Astrocyte (in vitro differentiated cells and primary cell): Measurements from ENCODE around the gene CILP2. TPM values are rescaled to one million over a fixed set of nuclear protein-coding genes. Genes with fewer than 3 reads are reported as not detected.

Experiments
- DNase-seq: peaks from one replicate; pipeline ENCODE4 v3.0.0-alpha.2; 2010; ENCODE audit warnings: low read depth
- FAIRE-seq: peaks from 2 replicates; lab custom pipeline; 2011; peaks lifted over from hg19 to GRCh38; lab: Jason Lieb, UNC
- H2AFZ ChIP-seq: 2 replicates; pipeline ENCODE4 v1.6.0; 2012; ENCODE audit warnings: low read depth, low read length, inconsistent platforms
- H3K27ac ChIP-seq: 2 replicates; pipeline ENCODE4 v1.5.1; 2011; ENCODE audit warnings: low read depth, low read length, inconsistent platforms
- H3K27me3 ChIP-seq: 2 replicates; pipeline ENCODE4 v1.6.0; 2011; ENCODE audit warnings: low read length, inconsistent platforms; ENCODE audit not compliant: insufficient read depth
- H3K36me3 ChIP-seq: 2 replicates; pipeline ENCODE4 v1.5.1; 2011; ENCODE audit warnings: low read length, inconsistent platforms; ENCODE audit not compliant: insufficient read depth
- H3K4me1 ChIP-seq: 2 replicates; pipeline ENCODE4 v1.5.1; 2011; ENCODE audit warnings: low read length, inconsistent platforms; ENCODE audit not compliant: insufficient read depth
- H3K4me2 ChIP-seq: 2 replicates; pipeline ENCODE4 v1.6.0; 2012; ENCODE audit warnings: low read length, inconsistent platforms
- H3K4me3 ChIP-seq: 2 replicates; pipeline ENCODE4 v1.5.1; 2011; ENCODE audit warnings: low read depth, mild to moderate bottlenecking, low read length, inconsistent platforms; ENCODE audit not compliant: insufficient read depth
- H3K79me2 ChIP-seq: 2 replicates; pipeline ENCODE4 v1.6.0; 2012; ENCODE audit warnings: mild to moderate bottlenecking, low read length, inconsistent platforms; ENCODE audit not compliant: insufficient read depth
- H3K9ac ChIP-seq: 2 replicates; pipeline ENCODE4 v1.6.0; 2012; ENCODE audit warnings: mild to moderate bottlenecking, low read length, inconsistent platforms
- H3K9me3 ChIP-seq: 2 replicates; pipeline ENCODE4 v1.5.1; 2012; ENCODE audit warnings: low read depth, mild to moderate bottlenecking, low read length, inconsistent platforms; ENCODE audit not compliant: insufficient read depth
- H4K20me1 ChIP-seq: 2 replicates; pipeline ENCODE4 v1.6.0; 2012; ENCODE audit warnings: low read length, inconsistent platforms; ENCODE audit not compliant: insufficient read depth
- H3K27ac Mint-ChIP-seq: one replicate; pipeline ENCODE4 v1.8.0; 2021; ENCODE audit warnings: mild to moderate bottlenecking, mixed read lengths; ENCODE audit not compliant: unreplicated experiment
- H3K27me3 Mint-ChIP-seq: one replicate; pipeline ENCODE4 v1.8.0; 2021; ENCODE audit warnings: low read depth, mixed read lengths; ENCODE audit not compliant: unreplicated experiment
- H3K36me3 Mint-ChIP-seq: one replicate; pipeline ENCODE4 v1.8.0; 2021; ENCODE audit warnings: low read depth, mixed read lengths; ENCODE audit not compliant: unreplicated experiment
- H3K4me1 Mint-ChIP-seq: one replicate; pipeline ENCODE4 v1.8.0; 2021; ENCODE audit warnings: low read depth, mixed read lengths; ENCODE audit not compliant: unreplicated experiment
- H3K4me3 Mint-ChIP-seq: one replicate; pipeline ENCODE4 v1.8.0; 2021; ENCODE audit warnings: mild to moderate bottlenecking, moderate library complexity, mixed read lengths; ENCODE audit not compliant: unreplicated experiment
- H3K9me3 Mint-ChIP-seq: one replicate; pipeline ENCODE4 v1.8.0; 2021; ENCODE audit warnings: mild to moderate bottlenecking, mixed read lengths; ENCODE audit not compliant: unreplicated experiment
- EZH2 ChIP-seq: IDR thresholded peaks from 2 replicates; pipeline ENCODE4 v1.6.1; 2012; ENCODE audit warnings: mild to moderate bottlenecking, low read length, inconsistent platforms; ENCODE audit not compliant: insufficient read depth
- total RNA-seq: library from RNA; stranded (reverse); gene quantifications from 2 replicates; pipeline ENCODE4 v1.2.1, GENCODE V29; 2021
- TF ChIP-seq, protein P1 (sequence below): IDR thresholded peaks from 2 replicates; pipeline ENCODE4 v1.5.1; 2011; ENCODE audit warnings: low read depth, mild to moderate bottlenecking, inconsistent platforms, low read length, moderate library complexity; ENCODE audit not compliant: insufficient read depth

Gene CILP2
- total RNA-seq, 1 donor from 2014 or later: 3.9 TPM

DNA sequence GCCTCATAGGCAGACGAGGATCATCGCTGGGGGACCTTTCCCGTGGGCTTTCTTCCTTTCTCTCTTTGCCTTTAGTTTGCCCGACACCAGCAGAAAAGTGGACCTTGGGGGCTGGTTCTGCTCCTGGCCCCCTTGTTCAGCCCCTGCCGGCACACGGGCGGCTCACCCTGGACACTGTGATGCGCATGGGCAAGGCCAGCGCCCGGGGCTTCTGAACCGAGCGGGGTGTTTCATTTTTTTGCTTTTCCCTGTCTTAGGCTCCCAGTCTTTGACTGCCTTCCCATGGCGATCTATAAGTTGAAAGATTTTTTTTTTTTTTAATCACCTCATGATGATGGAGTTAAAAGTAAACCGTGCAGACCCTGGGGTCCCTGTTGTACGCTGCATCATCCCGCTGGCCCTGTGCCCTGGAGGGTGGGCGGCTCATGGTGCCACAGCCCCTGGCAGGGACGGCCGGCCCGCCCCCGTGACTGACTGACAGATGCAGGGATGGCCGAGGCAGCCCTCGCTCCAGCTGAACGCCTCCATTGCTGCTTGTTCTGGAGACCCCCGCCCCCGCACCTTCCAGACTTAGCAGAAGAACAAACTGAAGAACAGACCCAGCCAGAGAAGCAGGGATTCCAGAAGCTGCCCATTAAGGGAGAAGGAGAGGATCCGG lies 32.3 kb upstream of the CILP2 start:
- no peaks in the 10 kb centered on the region for H3K4me1 Mint-ChIP-seq
- no peaks in the 10 kb centered on the region for H3K9me3 Mint-ChIP-seq
- H3K27ac ChIP-seq: no peak overlapping the region
- no peak overlapping the region for H3K9ac ChIP-seq
- peaks cover 16% of the 10 kb centered on the region for H4K20me1 ChIP-seq
- no peak overlapping the region for H3K4me2 ChIP-seq
- H3K4me3 Mint-ChIP-seq: no peak overlapping the region
- H3K4me1 ChIP-seq: no peaks in the 10 kb centered on the region
- no peak for DNase-seq
- FAIRE-seq: no peak
- no peak overlapping the region for H3K4me3 ChIP-seq
- H3K36me3 ChIP-seq: peaks cover 28% of the 10 kb centered on the region
- H3K79me2 ChIP-seq: no peaks in the 10 kb centered on the region
- no peaks in the 10 kb centered on the region for H3K27me3 ChIP-seq
- TF ChIP-seq, protein P1, sequence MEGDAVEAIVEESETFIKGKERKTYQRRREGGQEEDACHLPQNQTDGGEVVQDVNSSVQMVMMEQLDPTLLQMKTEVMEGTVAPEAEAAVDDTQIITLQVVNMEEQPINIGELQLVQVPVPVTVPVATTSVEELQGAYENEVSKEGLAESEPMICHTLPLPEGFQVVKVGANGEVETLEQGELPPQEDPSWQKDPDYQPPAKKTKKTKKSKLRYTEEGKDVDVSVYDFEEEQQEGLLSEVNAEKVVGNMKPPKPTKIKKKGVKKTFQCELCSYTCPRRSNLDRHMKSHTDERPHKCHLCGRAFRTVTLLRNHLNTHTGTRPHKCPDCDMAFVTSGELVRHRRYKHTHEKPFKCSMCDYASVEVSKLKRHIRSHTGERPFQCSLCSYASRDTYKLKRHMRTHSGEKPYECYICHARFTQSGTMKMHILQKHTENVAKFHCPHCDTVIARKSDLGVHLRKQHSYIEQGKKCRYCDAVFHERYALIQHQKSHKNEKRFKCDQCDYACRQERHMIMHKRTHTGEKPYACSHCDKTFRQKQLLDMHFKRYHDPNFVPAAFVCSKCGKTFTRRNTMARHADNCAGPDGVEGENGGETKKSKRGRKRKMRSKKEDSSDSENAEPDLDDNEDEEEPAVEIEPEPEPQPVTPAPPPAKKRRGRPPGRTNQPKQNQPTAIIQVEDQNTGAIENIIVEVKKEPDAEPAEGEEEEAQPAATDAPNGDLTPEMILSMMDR: no peak
- TF ChIP-seq EZH2: no peak
- H3K9me3 ChIP-seq: no peaks in the 10 kb centered on the region
- no peak overlapping the region for H2AFZ ChIP-seq
- no peak overlapping the region for H3K27ac Mint-ChIP-seq
- H3K36me3 Mint-ChIP-seq: peaks cover 18% of the 10 kb centered on the region
- no peaks in the 10 kb centered on the region for H3K27me3 Mint-ChIP-seq

DNA sequence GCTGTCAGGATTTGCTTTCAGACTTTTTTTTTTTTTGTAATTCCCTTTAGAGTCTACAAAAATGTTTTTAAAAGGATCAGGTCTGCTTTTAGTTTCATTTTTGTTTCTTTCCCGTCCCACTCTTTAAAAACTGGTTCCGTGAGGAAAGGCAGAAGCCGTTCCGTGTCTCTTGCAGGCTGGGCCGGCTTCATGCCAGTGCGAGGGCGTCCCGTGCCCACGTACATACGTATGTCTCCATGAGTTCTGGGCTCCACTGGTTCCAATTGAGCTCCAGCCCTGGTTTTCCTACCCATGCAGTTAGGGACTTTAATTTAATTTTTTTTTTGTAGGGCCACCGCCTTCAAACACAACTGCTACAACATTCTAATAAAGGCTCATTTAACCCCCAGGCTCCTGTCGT lies 31.5 kb upstream of the CILP2 start:
- Mint-ChIP-seq H3K36me3 (peaks cover 19% of the 10 kb centered on the region), H3K4me3 (no peak overlapping the region), H3K27ac (no peak overlapping the region), H3K27me3 (no peaks in the 10 kb centered on the region), H3K9me3 (no peaks in the 10 kb centered on the region), H3K4me1 (no peaks in the 10 kb centered on the region)
- TF ChIP-seq, protein P1: no peak
- TF ChIP-seq EZH2: no peak
- Histone ChIP-seq H2AFZ (no peak overlapping the region), H3K9ac (no peak overlapping the region), H3K4me1 (no peaks in the 10 kb centered on the region), H3K4me3 (no peak overlapping the region), H4K20me1 (peaks cover 16% of the 10 kb centered on the region), H3K36me3 (peaks cover 24% of the 10 kb centered on the region), H3K79me2 (no peaks in the 10 kb centered on the region), H3K27me3 (no peaks in the 10 kb centered on the region), H3K4me2 (no peak overlapping the region), H3K27ac (no peak overlapping the region), H3K9me3 (no peaks in the 10 kb centered on the region)
- no peak for DNase-seq
- FAIRE-seq: no peak

DNA sequence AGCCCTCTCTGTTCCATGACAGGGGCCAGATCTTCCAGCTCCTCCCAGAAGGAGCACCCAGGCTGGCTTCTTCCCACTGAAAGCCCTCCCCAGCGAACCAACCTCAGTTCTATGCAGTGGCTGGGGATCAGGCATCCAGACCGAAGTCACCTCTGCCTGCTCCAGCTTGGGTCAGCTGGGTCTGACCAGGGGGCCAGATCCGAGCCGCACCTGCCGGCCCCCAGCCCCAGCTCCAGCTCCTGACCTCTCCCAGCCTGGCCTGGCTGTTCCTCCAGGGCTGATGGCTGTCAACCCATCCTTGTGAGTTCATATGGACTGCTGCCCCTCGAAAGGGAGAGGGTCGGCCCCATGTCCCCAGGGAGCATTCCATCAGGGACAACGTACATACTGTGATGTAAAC lies 30.7 kb upstream of the CILP2 start:
- Histone ChIP-seq H2AFZ (no peak overlapping the region), H3K27me3 (no peaks in the 10 kb centered on the region), H3K9me3 (no peaks in the 10 kb centered on the region), H3K9ac (no peak overlapping the region), H3K36me3 (peaks cover 23% of the 10 kb centered on the region), H3K4me2 (no peak overlapping the region), H3K79me2 (no peaks in the 10 kb centered on the region), H4K20me1 (peaks cover 16% of the 10 kb centered on the region), H3K27ac (no peak overlapping the region), H3K4me1 (no peaks in the 10 kb centered on the region), H3K4me3 (no peak overlapping the region)
- H3K9me3 Mint-ChIP-seq: peaks cover 3% of the 10 kb centered on the region
- no peaks in the 10 kb centered on the region for H3K4me1 Mint-ChIP-seq
- FAIRE-seq (no peak), DNase-seq (no peak)
- H3K4me3 Mint-ChIP-seq: no peak overlapping the region
- no peaks in the 10 kb centered on the region for H3K27me3 Mint-ChIP-seq
- TF ChIP-seq, protein P1: no peak
- no peak for TF ChIP-seq EZH2
- peaks cover 18% of the 10 kb centered on the region for H3K36me3 Mint-ChIP-seq
- peak overlapping the region; percentile 69 for H3K27ac Mint-ChIP-seq
